ENCODE results near the gene VWA7. TPM values are rescaled to one million over a fixed set of nuclear protein-coding genes. Genes with fewer than 3 reads are reported as not detected.

VWA7 gene
- total and polyA plus RNA-seq, 10 donors = 0.09 to 2.6 (median 1.1) TPM; not detected in 1

DNA sequence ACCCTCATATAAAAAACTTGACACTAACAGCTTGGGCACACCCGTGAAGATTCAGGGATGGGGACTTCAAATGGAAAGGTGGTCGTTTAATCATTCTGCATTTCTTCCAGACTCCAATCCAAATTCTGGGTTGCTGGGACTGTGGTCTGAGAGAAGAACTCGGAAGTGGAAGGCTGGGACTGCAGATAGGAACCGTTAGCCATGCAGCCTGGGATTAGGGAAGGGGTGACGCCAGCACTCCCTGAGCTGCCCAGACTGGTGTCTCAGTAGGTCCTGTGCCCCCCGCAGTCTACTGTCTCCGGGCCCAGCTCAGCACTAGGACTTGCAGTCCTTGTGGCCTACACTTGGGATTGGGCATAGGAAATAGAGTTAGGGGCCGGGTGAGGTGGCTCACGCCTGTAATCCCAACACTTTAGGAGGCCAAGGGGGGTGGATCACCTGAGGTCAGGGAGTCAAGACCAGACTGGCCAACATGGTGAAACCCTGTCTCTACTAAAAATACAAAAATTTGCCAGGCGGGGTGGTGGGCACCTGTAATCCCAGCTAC is 40.3 kb downstream of the VWA7 start:
- intact Hi-C loops (cut with DNase I; ENCODE audit: low total_unique reads) = loop anchor here (10.0 kb wide), 2 partner anchors 58 to 88 kb away; partner anchors contain the start of genes HSPA1B and VARS1
- peak overlapping the region; percentile 82 to 99 (median 96) for H3K27ac ChIP-seq
- peaks cover 50 to 84% (median 75%) of the 10 kb centered on the region in 6 donors for H3K4me1 ChIP-seq
- peaks cover under 1 to 31% (median 23%) of the 10 kb centered on the region in 6 donors for H3K36me3 ChIP-seq
- no peak for TF ChIP-seq POLR2AphosphoS5 (IDR thresholded peaks at IDR 0.05)
- no peak for TF ChIP-seq POLR2A (IDR thresholded peaks at IDR 0.05)
- TF ChIP-seq CTCF (IDR thresholded peaks at IDR 0.05 in 8 of 11, conservative IDR thresholded peaks at IDR 0.05 in 3 of 11) = no peak
- no peaks in the 10 kb centered on the region for H3K9me3 ChIP-seq
- WGBS, 5 donors = 7 to 35% (median 15%) methylated on average over 10 of the region's 10 CpGs
- no peaks in the 10 kb centered on the region for H3K27me3 ChIP-seq (replicated peaks in 1 of 7)
- DNase-seq = peak; percentile 82
- H3K4me3 ChIP-seq = peak overlapping the region; percentile 80 to 95 (median 88)

- WGBS, 5 donors = 0 to 3% (median 1%) methylated on average over 17 to 24 of the region's 24 CpGs
- peak; percentile 95 for DNase-seq
- TF ChIP-seq POLR2A (IDR thresholded peaks at IDR 0.05) = peak in 2 of 3 donors; percentile 80 to 81
- peak; percentile 94 to 95 (median 94) for TF ChIP-seq POLR2AphosphoS5 (IDR thresholded peaks at IDR 0.05)
- peak in 1 of 11 experiments; percentile 5 for TF ChIP-seq CTCF (IDR thresholded peaks at IDR 0.05 in 8 of 11, conservative IDR thresholded peaks at IDR 0.05 in 3 of 11)
- H3K9me3 ChIP-seq = no peaks in the 10 kb centered on the region
- intact Hi-C loops (cut with DNase I; ENCODE audit: low total_unique reads) = loop anchor here (10.0 kb wide), 2 partner anchors 59 to 89 kb away; partner anchors contain the start of genes HSPA1B and VARS1
- H3K27ac ChIP-seq = peak within 1 kb of the TSS; percentile 82 to 99 (median 96)
- no peaks in the 10 kb centered on the region for H3K27me3 ChIP-seq (replicated peaks in 1 of 7)
- peaks cover 55 to 89% (median 82%) of the 10 kb centered on the region in 6 donors for H3K4me1 ChIP-seq
- peaks cover 4 to 33% (median 29%) of the 10 kb centered on the region in 6 donors for H3K36me3 ChIP-seq
- H3K4me3 ChIP-seq = peak within 1 kb of the TSS; percentile 80 to 95 (median 88)
These were observed 40.9 kb downstream of the VWA7 start, which contains the start of gene CLIC1 for GRCh38 chr6:31736021-31736767. Gene CLIC1 (minus strand): TSS chr6:31736530. CDS start chr6:31736300, 230 bp downstream.

DNA sequence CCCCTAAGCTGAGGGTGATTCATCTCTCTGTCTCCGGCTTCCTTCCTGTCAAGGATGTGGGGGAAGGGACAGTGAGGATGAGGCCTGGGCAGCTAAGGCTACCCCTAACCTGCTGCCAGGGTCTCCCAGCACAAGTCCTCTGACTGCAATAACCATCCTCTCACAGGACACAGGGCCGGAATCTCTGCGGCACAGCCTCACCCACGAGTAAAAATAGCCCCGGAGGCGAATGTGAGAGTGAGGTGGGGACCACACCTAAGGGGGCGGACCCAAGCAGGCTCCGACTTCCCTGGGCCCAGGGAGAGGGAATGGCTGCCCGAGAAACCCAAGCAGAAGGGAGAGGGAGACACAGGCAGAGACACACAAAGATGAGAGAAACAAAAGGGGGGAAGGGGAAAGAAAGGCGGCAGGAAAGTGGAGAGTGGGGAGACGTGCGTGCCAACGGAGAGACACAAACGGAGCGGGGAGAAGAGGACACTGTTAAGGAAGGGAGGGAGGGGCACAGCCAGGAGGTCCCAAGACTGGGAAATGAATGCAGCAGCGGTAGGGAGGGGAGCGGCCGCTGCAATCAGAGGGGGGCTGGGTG is 42.2 kb downstream of the VWA7 start:
- peaks cover 7 to 43% (median 38%) of the 10 kb centered on the region in 6 donors for H3K36me3 ChIP-seq
- no peaks in the 10 kb centered on the region for H3K27me3 ChIP-seq (replicated peaks in 1 of 7)
- TF ChIP-seq POLR2A (IDR thresholded peaks at IDR 0.05) = peak in 1 of 3 donors; percentile 40
- TF ChIP-seq POLR2AphosphoS5 (IDR thresholded peaks at IDR 0.05) = peak; percentile 70 to 89 (median 80)
- TF ChIP-seq CTCF (IDR thresholded peaks at IDR 0.05 in 8 of 11, conservative IDR thresholded peaks at IDR 0.05 in 3 of 11) = no peak
- 0 to 1% (median 1%) methylated on average over 18 of the region's 18 CpGs for WGBS, 5 donors
- no peaks in the 10 kb centered on the region for H3K9me3 ChIP-seq
- intact Hi-C loops (cut with DNase I; ENCODE audit: low total_unique reads) = loop anchor here (10.0 kb wide), 2 partner anchors 60 to 90 kb away; partner anchors contain the start of genes HSPA1B and VARS1
- peak overlapping the region; percentile 81 to 99 (median 96) for H3K27ac ChIP-seq
- H3K4me3 ChIP-seq = peak overlapping the region; percentile 80 to 95 (median 88)
- H3K4me1 ChIP-seq = peaks cover 55 to 89% (median 83%) of the 10 kb centered on the region in 6 donors
- peak; percentile 86 for DNase-seq

Data from spleen (tissue), 11 donors.